ENCODE results near the gene IL17A.

DNA sequence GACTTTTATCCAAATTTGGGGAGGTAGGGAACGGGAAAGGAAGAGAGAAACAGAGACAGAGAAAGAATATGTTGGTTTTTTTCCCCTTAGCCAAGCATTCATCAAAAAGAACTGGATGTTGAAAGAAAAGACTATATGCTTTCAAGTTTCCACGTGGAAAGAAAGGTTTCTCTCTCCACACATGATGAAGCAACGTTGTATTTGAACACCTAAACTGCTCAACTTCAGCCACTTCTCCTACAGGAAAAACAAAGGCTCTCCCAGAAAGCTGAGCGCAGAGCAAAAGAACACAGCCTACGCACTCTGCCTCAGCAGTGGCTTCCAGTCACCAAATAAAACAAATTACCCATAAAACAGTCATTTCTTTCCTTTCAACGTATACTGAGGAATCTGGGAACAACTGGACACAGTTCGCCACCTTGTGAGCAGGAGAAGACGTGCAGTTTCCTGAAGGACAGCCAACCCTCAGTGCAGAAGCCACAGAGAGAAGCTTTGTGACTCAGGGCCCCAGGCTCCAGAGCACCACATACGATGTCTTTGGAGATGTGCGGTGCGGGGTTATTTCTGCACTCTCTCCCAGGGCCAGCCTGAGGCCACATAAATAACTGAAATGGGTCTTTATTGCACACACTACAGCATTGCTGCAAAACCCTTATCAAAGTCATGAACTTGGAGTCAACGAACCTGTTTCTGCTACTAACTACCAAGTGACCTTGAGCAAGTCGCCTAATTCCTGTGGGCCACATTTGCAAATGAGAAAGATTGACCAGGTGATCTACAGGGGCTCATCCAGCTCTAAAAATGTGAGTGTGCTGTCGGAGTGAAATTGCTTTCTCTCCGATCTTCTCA, 48.0 kb downstream of the IL17A start:
- TF ChIP-seq, protein P1, sequence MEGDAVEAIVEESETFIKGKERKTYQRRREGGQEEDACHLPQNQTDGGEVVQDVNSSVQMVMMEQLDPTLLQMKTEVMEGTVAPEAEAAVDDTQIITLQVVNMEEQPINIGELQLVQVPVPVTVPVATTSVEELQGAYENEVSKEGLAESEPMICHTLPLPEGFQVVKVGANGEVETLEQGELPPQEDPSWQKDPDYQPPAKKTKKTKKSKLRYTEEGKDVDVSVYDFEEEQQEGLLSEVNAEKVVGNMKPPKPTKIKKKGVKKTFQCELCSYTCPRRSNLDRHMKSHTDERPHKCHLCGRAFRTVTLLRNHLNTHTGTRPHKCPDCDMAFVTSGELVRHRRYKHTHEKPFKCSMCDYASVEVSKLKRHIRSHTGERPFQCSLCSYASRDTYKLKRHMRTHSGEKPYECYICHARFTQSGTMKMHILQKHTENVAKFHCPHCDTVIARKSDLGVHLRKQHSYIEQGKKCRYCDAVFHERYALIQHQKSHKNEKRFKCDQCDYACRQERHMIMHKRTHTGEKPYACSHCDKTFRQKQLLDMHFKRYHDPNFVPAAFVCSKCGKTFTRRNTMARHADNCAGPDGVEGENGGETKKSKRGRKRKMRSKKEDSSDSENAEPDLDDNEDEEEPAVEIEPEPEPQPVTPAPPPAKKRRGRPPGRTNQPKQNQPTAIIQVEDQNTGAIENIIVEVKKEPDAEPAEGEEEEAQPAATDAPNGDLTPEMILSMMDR (IDR thresholded peaks at IDR 0.05) = peak; percentile 45; the same call in 1 of the 2 replicates
- TF ChIP-seq, protein P2, sequence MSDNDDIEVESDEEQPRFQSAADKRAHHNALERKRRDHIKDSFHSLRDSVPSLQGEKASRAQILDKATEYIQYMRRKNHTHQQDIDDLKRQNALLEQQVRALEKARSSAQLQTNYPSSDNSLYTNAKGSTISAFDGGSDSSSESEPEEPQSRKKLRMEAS (CRISPR knock-in tag; IDR thresholded peaks at IDR 0.05) = no peak
- no peak for TF ChIP-seq MXD4 (CRISPR knock-in tag; IDR thresholded peaks at IDR 0.05; ENCODE audit: borderline replicate concordance)
- no peak for TF ChIP-seq ELF4 (CRISPR knock-in tag; IDR thresholded peaks at IDR 0.05; ENCODE audit: low read depth)
- TF ChIP-seq, protein P3, sequence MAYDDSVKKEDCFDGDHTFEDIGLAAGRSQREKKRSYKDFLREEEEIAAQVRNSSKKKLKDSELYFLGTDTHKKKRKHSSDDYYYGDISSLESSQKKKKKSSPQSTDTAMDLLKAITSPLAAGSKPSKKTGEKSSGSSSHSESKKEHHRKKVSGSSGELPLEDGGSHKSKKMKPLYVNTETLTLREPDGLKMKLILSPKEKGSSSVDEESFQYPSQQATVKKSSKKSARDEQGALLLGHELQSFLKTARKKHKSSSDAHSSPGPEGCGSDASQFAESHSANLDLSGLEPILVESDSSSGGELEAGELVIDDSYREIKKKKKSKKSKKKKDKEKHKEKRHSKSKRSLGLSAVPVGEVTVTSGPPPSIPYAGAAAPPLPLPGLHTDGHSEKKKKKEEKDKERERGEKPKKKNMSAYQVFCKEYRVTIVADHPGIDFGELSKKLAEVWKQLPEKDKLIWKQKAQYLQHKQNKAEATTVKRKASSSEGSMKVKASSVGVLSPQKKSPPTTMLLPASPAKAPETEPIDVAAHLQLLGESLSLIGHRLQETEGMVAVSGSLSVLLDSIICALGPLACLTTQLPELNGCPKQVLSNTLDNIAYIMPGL (CRISPR knock-in tag; IDR thresholded peaks at IDR 0.05) = no peak
- no peak for TF ChIP-seq ZNF671 (CRISPR knock-in tag; IDR thresholded peaks at IDR 0.05)
- TF ChIP-seq, protein P4, sequence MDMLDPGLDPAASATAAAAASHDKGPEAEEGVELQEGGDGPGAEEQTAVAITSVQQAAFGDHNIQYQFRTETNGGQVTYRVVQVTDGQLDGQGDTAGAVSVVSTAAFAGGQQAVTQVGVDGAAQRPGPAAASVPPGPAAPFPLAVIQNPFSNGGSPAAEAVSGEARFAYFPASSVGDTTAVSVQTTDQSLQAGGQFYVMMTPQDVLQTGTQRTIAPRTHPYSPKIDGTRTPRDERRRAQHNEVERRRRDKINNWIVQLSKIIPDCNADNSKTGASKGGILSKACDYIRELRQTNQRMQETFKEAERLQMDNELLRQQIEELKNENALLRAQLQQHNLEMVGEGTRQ (CRISPR knock-in tag; IDR thresholded peaks at IDR 0.05) = no peak
